Gastrocnemius medialis (tissue), 4 donors: ENCODE data around the gene SAMD10. TPM values are rescaled to one million over a fixed set of nuclear protein-coding genes. Genes with fewer than 3 reads are reported as not detected.
A peak's percentile ranks its signal among the peaks of the same experiment; 100 is the strongest.

ENCODE experiments used
- ATAC-seq, 2 donors: fragments of 150-250 bp; one replicate each; pipeline ENCODE4 v1.9.1; 2016
- DNase-seq, 2 donors: peaks; one replicate each; pipeline ENCODE4 v3.0.0-alpha.2; 2019
- H3K27ac ChIP-seq, 4 donors: fragments of 200-600 bp; sonication (generic); 1 replicate in 1 of 4; 2 replicates in 3 of 4; pipeline ENCODE4 v1.5.1; 2016 to 2018; ENCODE audit warnings: mild to moderate bottlenecking in 2 of 4, moderate library complexity in 1 of 4
- H3K27me3 ChIP-seq, 3 donors: fragments of 200-600 bp; sonication (generic) in 2 of 3; 1 replicate in 1 of 3; 2 replicates in 2 of 3; pipeline versions ENCODE4 v1.5.1 to v1.6.0; 2016 to 2019; ENCODE audit warnings: mild to moderate bottlenecking in 1 of 3, moderate library complexity in 1 of 3
- H3K36me3 ChIP-seq, 2 donors: fragments of 200-600 bp; sonication (generic) in 1 of 2; one replicate each; pipeline ENCODE4 v1.5.1; 2017 to 2018
- H3K4me1 ChIP-seq, 2 donors: fragments of 200-600 bp; sonication (generic) in 1 of 2; one replicate each; pipeline ENCODE4 v1.5.1; 2016 to 2017; ENCODE audit warnings: mild to moderate bottlenecking in 2 of 2
- H3K4me3 ChIP-seq, 4 donors: fragments of 200-600 bp; sonication (generic) in 3 of 4; 1 replicate in 1 of 4; 2 replicates in 3 of 4; pipeline ENCODE4 v1.5.1; 2016 to 2019; ENCODE audit warnings: mild to moderate bottlenecking in 2 of 4
- H3K9me3 ChIP-seq, 3 donors: fragments of 200-600 bp; sonication (generic) in 2 of 3; 1 replicate in 1 of 3; 2 replicates in 2 of 3; pipeline ENCODE4 v1.5.1; 2016 to 2019
- CTCF ChIP-seq, 5 experiments: fragments of 450-650 bp in 3 of 5; fragments of 200-600 bp in 2 of 5; sonication (generic) in 2 of 5; IDR thresholded peaks in 4 of 5; conservative IDR thresholded peaks in 1 of 5; 1 replicate in 4 of 5; 2 replicates in 1 of 5; pipeline ENCODE4 v1.5.1; 2016 to 2019; ENCODE audit warnings: antibody characterized with exemption in 5 of 5, mild to moderate bottlenecking in 3 of 5, moderate library complexity in 3 of 5
- POLR2A ChIP-seq, 2 donors: fragments of 450-650 bp; IDR thresholded peaks; one replicate each; pipeline ENCODE4 v1.6.1; 2017; ENCODE audit warnings: antibody characterized with exemption in 2 of 2, mild to moderate bottlenecking in 2 of 2, moderate library complexity in 2 of 2
- in situ Hi-C, 4 donors: fragments of 200-750 bp; cut with MboI; loops; one replicate each; pipeline versions ENCODE4 v1.15.0 to v1.8.0; 2017; ENCODE audit warnings: low sequenced_read_pairs in 4 of 4
- intact Hi-C: fragments of 100-400 bp; cut with DNase I; formaldehyde crosslinking; loops from one replicate; pipeline ENCODE4 v1.15.1; 2023; ENCODE audit warnings: low total_unique reads
- total RNA-seq, 4 donors: library from RNA; depleted of rRNA; stranded (reverse); fragments of >200 nt; gene quantifications; one replicate each; pipeline versions ENCODE4 v1.1.0 to v1.2.3, GENCODE V29; 2016

SAMD10 gene
- total RNA-seq, 4 donors from 2014 or later = 0.24 to 1.9 (median 1.0) TPM; not detected in 1

GRCh38 chr20:63946986-63947637, 32.3 kb downstream of the SAMD10 start:
- Histone ChIP-seq H3K9me3 (no peaks in the 10 kb centered on the region), H3K27me3 (no peaks in the 10 kb centered on the region), H3K4me1 (peaks cover 67 to 84% of the 10 kb centered on the region in 2 donors), H3K4me3 (peak overlapping the region in 1 of 4 donors; percentile 24), H3K27ac (peak overlapping the region; percentile 92 to 98 (median 96)), H3K36me3 (peaks cover 0 to 28% of the 10 kb centered on the region in 2 donors)
- in situ Hi-C loops (no loop called here), intact Hi-C loops (no loop called here)
- DNase-seq (peak in 1 of 2 donors; percentile 56), ATAC-seq (no peak)
- TF ChIP-seq POLR2A (IDR thresholded peaks at IDR 0.05) (no peak), CTCF (IDR thresholded peaks at IDR 0.05 in 4 of 5, conservative IDR thresholded peaks at IDR 0.05 in 1 of 5) (no peak)

DNA sequence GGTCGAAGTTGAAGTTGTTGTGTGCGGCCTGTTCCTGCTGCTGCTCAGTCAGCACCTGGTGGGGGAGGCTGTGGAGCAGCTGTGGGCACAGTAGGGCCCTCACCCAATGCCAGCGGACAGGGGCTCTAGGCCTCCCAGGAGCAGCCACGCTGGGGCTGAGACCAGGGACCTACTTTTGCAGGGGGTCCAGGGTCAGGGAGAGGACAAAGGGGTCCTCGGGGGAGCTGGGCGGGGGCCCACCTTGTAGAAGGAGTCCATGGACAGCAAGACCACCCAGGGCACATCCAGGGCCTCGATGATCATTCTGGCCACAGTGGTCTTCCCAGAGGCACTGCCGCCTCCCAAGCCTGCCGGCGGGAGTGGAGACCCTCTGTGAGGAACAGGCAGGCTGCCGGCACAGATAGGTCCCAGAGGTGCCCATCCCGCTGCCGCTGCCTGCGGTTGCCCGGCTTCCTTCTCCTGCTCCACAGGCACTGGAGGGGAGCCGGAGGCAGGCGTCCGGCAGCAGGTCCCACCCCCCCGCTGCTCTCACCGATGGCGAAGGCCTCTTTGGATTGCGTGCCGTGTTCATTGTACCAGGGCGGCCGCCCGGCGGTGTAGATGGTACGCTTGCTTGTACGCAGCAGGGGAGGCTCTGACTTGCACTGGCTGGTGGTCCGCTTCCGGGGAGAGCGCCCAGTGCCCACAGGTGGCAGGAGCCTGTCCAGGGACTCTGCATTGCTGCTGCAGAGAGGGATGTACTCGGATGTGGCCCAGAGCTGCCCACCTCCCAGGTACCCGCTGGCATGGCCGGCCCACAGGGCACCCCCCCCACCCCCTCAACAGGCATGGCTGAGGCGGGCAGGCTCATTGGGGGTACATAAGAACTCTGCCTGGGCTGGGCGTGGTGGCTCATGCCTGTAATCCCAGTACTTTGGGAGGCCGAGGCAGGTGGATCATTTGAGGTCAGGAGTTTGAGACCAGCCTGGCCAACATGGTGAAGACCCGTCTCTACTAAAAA, 33.2 kb downstream of the SAMD10 start:
- no peak for DNase-seq
- peaks cover 0 to 28% of the 10 kb centered on the region in 2 donors for H3K36me3 ChIP-seq
- intact Hi-C loops (no loop called here), in situ Hi-C loops (no loop called here)
- H3K9me3 ChIP-seq = no peaks in the 10 kb centered on the region
- peaks cover 58 to 75% of the 10 kb centered on the region in 2 donors for H3K4me1 ChIP-seq
- no peak overlapping the region for H3K4me3 ChIP-seq
- no peak for ATAC-seq
- H3K27me3 ChIP-seq = no peaks in the 10 kb centered on the region
- TF ChIP-seq CTCF (IDR thresholded peaks at IDR 0.05 in 4 of 5, conservative IDR thresholded peaks at IDR 0.05 in 1 of 5) = no peak
- no peak for TF ChIP-seq POLR2A (IDR thresholded peaks at IDR 0.05)
- H3K27ac ChIP-seq = peak overlapping the region; percentile 92 to 98 (median 96)

DNA sequence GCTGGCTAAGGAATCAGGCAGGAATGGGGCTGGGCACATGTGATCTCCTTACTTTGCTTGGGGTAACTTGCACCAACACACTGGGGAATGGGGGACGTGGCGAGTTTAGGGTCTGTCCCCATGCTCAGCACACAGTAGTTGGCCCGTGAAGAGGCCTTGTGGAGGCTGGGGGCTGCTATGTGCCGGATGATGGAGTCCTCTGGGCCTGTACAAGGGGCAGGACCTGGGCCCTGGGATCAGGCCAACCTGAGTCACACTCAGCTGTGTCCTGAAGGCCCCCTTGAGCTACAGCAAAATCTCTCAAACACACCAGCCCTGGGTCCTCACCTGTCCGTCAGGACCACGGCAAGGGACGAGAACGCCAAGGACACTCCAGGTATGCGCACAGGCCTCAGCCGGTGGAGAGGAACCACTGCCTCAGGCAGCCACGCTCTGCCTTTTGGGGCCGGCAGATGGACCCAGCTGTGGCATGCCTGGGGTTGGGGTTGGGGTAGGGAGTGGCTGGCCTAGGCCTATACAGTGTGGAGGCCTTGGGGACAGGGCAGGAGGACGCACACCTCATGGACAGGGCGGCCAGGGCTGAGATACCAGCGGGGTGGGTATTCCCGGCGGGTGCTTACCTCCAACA, 34.3 kb downstream of the SAMD10 start:
- in situ Hi-C loops (no loop called here), intact Hi-C loops (no loop called here)
- Histone ChIP-seq H3K27ac (peak overlapping the region in 3 of 4 donors; percentile 33 to 97 (median 92)), H3K4me3 (no peak overlapping the region), H3K27me3 (no peaks in the 10 kb centered on the region), H3K9me3 (no peaks in the 10 kb centered on the region), H3K4me1 (peaks cover 47 to 64% of the 10 kb centered on the region in 2 donors), H3K36me3 (peaks cover 0 to 39% of the 10 kb centered on the region in 2 donors)
- DNase-seq = no peak
- ATAC-seq = no peak
- no peak for TF ChIP-seq POLR2A (IDR thresholded peaks at IDR 0.05)
- no peak for TF ChIP-seq CTCF (IDR thresholded peaks at IDR 0.05 in 4 of 5, conservative IDR thresholded peaks at IDR 0.05 in 1 of 5)

GRCh38 chr20:63944078-63944941, 35.1 kb downstream of the SAMD10 start:
- peaks cover 39 to 56% of the 10 kb centered on the region in 2 donors for H3K4me1 ChIP-seq
- no peak for DNase-seq
- in situ Hi-C loops = no loop called here
- peak overlapping the region in 3 of 4 donors; percentile 47 to 92 (median 59) for H3K27ac ChIP-seq
- no peaks in the 10 kb centered on the region for H3K27me3 ChIP-seq
- TF ChIP-seq CTCF (IDR thresholded peaks at IDR 0.05 in 4 of 5, conservative IDR thresholded peaks at IDR 0.05 in 1 of 5) = no peak
- no peak for TF ChIP-seq POLR2A (IDR thresholded peaks at IDR 0.05)
- intact Hi-C loops = no loop called here
- ATAC-seq = no peak
- no peak overlapping the region for H3K4me3 ChIP-seq
- H3K9me3 ChIP-seq = no peaks in the 10 kb centered on the region
- H3K36me3 ChIP-seq = peaks cover 0 to 47% of the 10 kb centered on the region in 2 donors
